ENCODE measurements around the gene MVB12B.

Gene MVB12B

DNA sequence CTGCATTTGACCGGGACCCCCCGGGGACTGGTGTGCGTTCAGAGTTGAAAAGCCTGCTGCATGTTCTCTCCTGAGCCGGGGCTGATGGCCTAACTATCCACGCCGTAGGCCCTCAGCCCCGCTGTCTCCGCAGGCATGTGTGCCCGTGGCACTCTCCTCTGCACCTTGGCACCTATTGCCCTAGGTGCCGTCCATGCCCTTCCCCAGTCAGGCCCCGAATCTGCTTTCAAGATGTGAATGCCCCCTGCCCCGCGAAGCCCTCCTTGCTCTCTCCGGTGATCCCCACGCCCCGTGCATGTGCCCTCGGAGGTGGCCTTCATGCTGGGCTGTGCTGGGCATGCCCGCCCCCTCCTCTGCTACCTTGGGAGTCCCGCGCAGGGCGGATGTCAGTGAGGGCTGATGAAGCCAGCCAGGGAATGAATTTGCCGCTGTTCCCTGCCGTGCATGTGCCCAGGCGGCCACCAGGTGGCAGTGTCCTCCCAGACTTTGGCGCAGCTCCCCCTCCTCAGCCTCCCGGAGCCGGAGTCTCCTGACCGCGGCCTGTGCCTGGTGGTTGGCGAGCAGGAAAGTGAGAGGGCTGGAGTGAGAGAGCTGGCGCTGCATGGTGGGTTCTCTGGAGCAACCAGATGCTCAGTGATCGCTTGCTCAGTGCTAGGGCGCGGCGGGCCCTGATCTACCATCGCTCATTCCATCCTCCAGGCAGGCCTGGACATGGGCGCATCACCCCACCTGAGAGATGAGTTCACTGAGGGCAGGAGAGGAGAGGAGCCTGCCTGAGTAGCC lies 174.2 kb downstream of the MVB12B start:
- no peak for DNase-seq (ENCODE audit: low read depth, low spot score)
- Histone ChIP-seq H3K4me3 (no peak overlapping the region), H3K9me3 (ENCODE audit: low read depth, low read length) (no peaks in the 10 kb centered on the region), H3K27ac (no peak overlapping the region), H3K9ac (ENCODE audit: insufficient read length) (no peak overlapping the region), H3K36me3 (ENCODE audit: insufficient read depth, low read length) (no peaks in the 10 kb centered on the region)
- TF ChIP-seq FOXP2 (optimal IDR thresholded peaks at IDR 0.05; ENCODE audit: control extremely low read depth, extremely low read length, insufficient read depth) (no peak), EZH2 (IDR thresholded peaks at IDR 0.05) (no peak), POLR2AphosphoS5 (IDR thresholded peaks at IDR 0.05; ENCODE audit: borderline replicate concordance, low read depth, low read length) (no peak)

- Histone ChIP-seq H3K9me3 (ENCODE audit: low read depth, low read length) (no peaks in the 10 kb centered on the region), H3K9ac (ENCODE audit: insufficient read length) (no peak overlapping the region), H3K4me3 (no peak overlapping the region), H3K36me3 (ENCODE audit: insufficient read depth, low read length) (no peaks in the 10 kb centered on the region), H3K27ac (no peak overlapping the region)
- TF ChIP-seq POLR2AphosphoS5 (IDR thresholded peaks at IDR 0.05; ENCODE audit: borderline replicate concordance, low read depth, low read length): no peak
- no peak for TF ChIP-seq FOXP2 (optimal IDR thresholded peaks at IDR 0.05; ENCODE audit: control extremely low read depth, extremely low read length, insufficient read depth)
- no peak for TF ChIP-seq EZH2 (IDR thresholded peaks at IDR 0.05)
- no peak for DNase-seq (ENCODE audit: low read depth, low spot score)
Observed at GRCh38 chr9:126501383-126502331, 175.0 kb downstream of the MVB12B start.

GRCh38 chr9:126502417-126503332 lies 176.0 kb downstream of the MVB12B start:
- DNase-seq (ENCODE audit: low read depth, low spot score): no peak
- H3K9ac ChIP-seq (ENCODE audit: insufficient read length): no peak overlapping the region
- no peaks in the 10 kb centered on the region for H3K9me3 ChIP-seq (ENCODE audit: low read depth, low read length)
- H3K4me3 ChIP-seq: no peak overlapping the region
- H3K27ac ChIP-seq: no peak overlapping the region
- no peaks in the 10 kb centered on the region for H3K36me3 ChIP-seq (ENCODE audit: insufficient read depth, low read length)
- TF ChIP-seq POLR2AphosphoS5 (IDR thresholded peaks at IDR 0.05; ENCODE audit: borderline replicate concordance, low read depth, low read length) (no peak), FOXP2 (optimal IDR thresholded peaks at IDR 0.05; ENCODE audit: control extremely low read depth, extremely low read length, insufficient read depth) (no peak), EZH2 (IDR thresholded peaks at IDR 0.05) (no peak)

GRCh38 chr9:126503333-126504085 lies 176.9 kb downstream of the MVB12B start:
- DNase-seq (ENCODE audit: low read depth, low spot score): no peak
- Histone ChIP-seq H3K27ac (no peak overlapping the region), H3K9ac (ENCODE audit: insufficient read length) (no peak overlapping the region), H3K9me3 (ENCODE audit: low read depth, low read length) (no peaks in the 10 kb centered on the region), H3K4me3 (no peak overlapping the region), H3K36me3 (ENCODE audit: insufficient read depth, low read length) (no peaks in the 10 kb centered on the region)
- TF ChIP-seq POLR2AphosphoS5 (IDR thresholded peaks at IDR 0.05; ENCODE audit: borderline replicate concordance, low read depth, low read length) (no peak), FOXP2 (optimal IDR thresholded peaks at IDR 0.05; ENCODE audit: control extremely low read depth, extremely low read length, insufficient read depth) (no peak), EZH2 (IDR thresholded peaks at IDR 0.05) (no peak)

- Histone ChIP-seq H3K36me3 (ENCODE audit: insufficient read depth, low read length) (no peaks in the 10 kb centered on the region), H3K4me3 (no peak overlapping the region), H3K9ac (ENCODE audit: insufficient read length) (no peak overlapping the region), H3K27ac (no peak overlapping the region), H3K9me3 (ENCODE audit: low read depth, low read length) (no peaks in the 10 kb centered on the region)
- TF ChIP-seq FOXP2 (optimal IDR thresholded peaks at IDR 0.05; ENCODE audit: control extremely low read depth, extremely low read length, insufficient read depth): no peak
- TF ChIP-seq POLR2AphosphoS5 (IDR thresholded peaks at IDR 0.05; ENCODE audit: borderline replicate concordance, low read depth, low read length): no peak
- no peak for TF ChIP-seq EZH2 (IDR thresholded peaks at IDR 0.05)
- DNase-seq (ENCODE audit: low read depth, low spot score): no peak
Observed at GRCh38 chr9:126504086-126504976, 177.7 kb downstream of the MVB12B start.

DNA sequence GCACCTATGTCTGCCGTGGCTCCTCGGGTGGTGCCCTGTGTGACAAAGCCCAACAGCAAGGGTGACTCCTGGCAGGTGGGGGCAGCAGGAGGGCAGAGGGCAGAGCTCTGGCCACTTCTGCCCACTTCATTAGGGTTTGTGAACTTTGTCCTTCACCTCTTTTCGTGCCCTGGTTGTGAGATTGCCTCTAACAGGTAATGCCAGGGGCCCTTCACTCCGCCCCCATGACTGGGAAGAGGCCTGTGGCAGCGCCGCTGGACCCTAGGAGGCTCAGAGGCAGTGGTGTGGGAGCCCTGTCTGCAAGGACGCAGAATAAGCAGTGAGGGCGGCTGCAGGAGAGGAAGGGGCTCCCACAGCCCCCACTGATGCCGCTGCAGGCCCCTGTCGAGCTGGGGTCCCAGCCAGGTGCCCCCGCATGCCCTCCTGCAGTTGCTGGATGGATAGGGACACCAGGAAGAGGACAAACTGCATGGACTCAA lies 178.4 kb downstream of the MVB12B start:
- H3K36me3 ChIP-seq (ENCODE audit: insufficient read depth, low read length): no peaks in the 10 kb centered on the region
- DNase-seq (ENCODE audit: low read depth, low spot score): no peak
- TF ChIP-seq POLR2AphosphoS5 (IDR thresholded peaks at IDR 0.05; ENCODE audit: borderline replicate concordance, low read depth, low read length): no peak
- TF ChIP-seq FOXP2 (optimal IDR thresholded peaks at IDR 0.05; ENCODE audit: control extremely low read depth, extremely low read length, insufficient read depth): no peak
- TF ChIP-seq EZH2 (IDR thresholded peaks at IDR 0.05): no peak

More for the DNA sequence above, 178.4 kb downstream of the MVB12B start:
- H3K9ac ChIP-seq (ENCODE audit: insufficient read length): no peak overlapping the region
- no peak overlapping the region for H3K4me3 ChIP-seq
- H3K9me3 ChIP-seq (ENCODE audit: low read depth, low read length): no peaks in the 10 kb centered on the region
- H3K27ac ChIP-seq: no peak overlapping the region
